Mucosa of descending colon (tissue), 3 donors: ENCODE results near the gene TRIM49D2. TPM values are rescaled to one million over a fixed set of nuclear protein-coding genes. Genes with fewer than 3 reads are reported as not detected.
A peak's percentile ranks its signal among the peaks of the same experiment; 100 is the strongest.
"Not testable (repeated sequence)": the region's sequence is repeated elsewhere in the genome, so short reads cannot be mapped to it uniquely, and the experiment has no call there.

ENCODE experiments used
- ATAC-seq: fragments of 200-7000 bp; cut with Tn5 transposase; one replicate; pipeline ENCODE4 v1.9.1; 2020; ENCODE audit warnings: mild to moderate bottlenecking, moderate library complexity
- DNase-seq, 3 donors: peaks; one replicate each; pipeline ENCODE4 v3.0.0-alpha.2; 2020
- H3K36me3 ChIP-seq: fragments of 200-600 bp; one replicate; pipeline ENCODE4 v1.8.0; 2021; ENCODE audit warnings: low read depth, mild to moderate bottlenecking
- H3K4me1 ChIP-seq: fragments of 200-600 bp; one replicate; pipeline ENCODE4 v1.8.0; 2021; ENCODE audit warnings: low read depth, mild to moderate bottlenecking
- H3K4me3 ChIP-seq: fragments of 200-600 bp; one replicate; pipeline ENCODE4 v1.8.0; 2021; ENCODE audit warnings: mild to moderate bottlenecking
- H3K9me3 ChIP-seq: fragments of 200-600 bp; one replicate; pipeline ENCODE4 v1.8.0; 2021; ENCODE audit warnings: mild to moderate bottlenecking
- CTCF ChIP-seq: fragments of 200-600 bp; IDR thresholded peaks from one replicate; pipeline ENCODE4 v1.8.0; 2022; ENCODE audit warnings: antibody characterized with exemption, mild to moderate bottlenecking
- intact Hi-C, 2 donors: fragments of 100-400 bp; cut with DNase I in 1 of 2; cut with micrococcal nuclease in 1 of 2; formaldehyde crosslinking; loops; one replicate each; pipeline versions ENCODE4 v1.11.0 to v1.11.1; 2022; cut with DNase I, micrococcal nuclease
- long read RNA-seq, 2 donors: library from polyadenylated mRNA; unstranded; transcript quantifications; one replicate each; pipeline ENCODE4 v2.0.0, GENCODE V29; 2019 to 2021
- total RNA-seq, 3 donors: library from RNA; stranded (reverse); fragmentation: NEBNext Ultra II Directional in 2 of 3; extraction: Animal tissue kit (Norgen Biotek cat#: 25700) in 2 of 3; gene quantifications; one replicate each; pipeline versions ENCODE4 v1.2.1 to v1.2.4, GENCODE V29; 2021 to 2023
- donor health status: DM: no; HTN: no; CAD: no; lungs with moderate emphysema.
- donor health status: DM: no; HTN: no; CAD: no.
- donor health status: DM: no; HTN: yes; CAD: no.

Gene TRIM49D2
- not detected for total RNA-seq
- long read RNA-seq, donor 1, result 0 reads
- long read RNA-seq, donor 2, result 0 reads

- ATAC-seq, DNase-seq, H3K36me3 ChIP-seq, intact Hi-C loops, H3K4me1 ChIP-seq, H3K9me3 ChIP-seq, H3K4me3 ChIP-seq: not testable (repeated sequence)
Measured at GRCh38 chr11:89923764-89924163, at the start of gene TRIM49D2. TRIM49D2 (plus strand) TSS chr11:89924064; CDS start chr11:89926762, 2,698 bp downstream.

GRCh38 chr11:89877511-89877910, 46.4 kb upstream of the TRIM49D2 start:
- H3K4me3 ChIP-seq, intact Hi-C loops, H3K36me3 ChIP-seq, ATAC-seq, H3K4me1 ChIP-seq, H3K9me3 ChIP-seq: not testable (repeated sequence)
- peak in 1 of 3 donors; percentile 3 for DNase-seq

- H3K4me1 ChIP-seq, H3K36me3 ChIP-seq, H3K4me3 ChIP-seq, intact Hi-C loops, DNase-seq, ATAC-seq, H3K9me3 ChIP-seq: not testable (repeated sequence)
Measured at GRCh38 chr11:89893245-89893644, 30.6 kb upstream of the TRIM49D2 start.

- intact Hi-C loops, H3K4me1 ChIP-seq, H3K4me3 ChIP-seq, H3K9me3 ChIP-seq, H3K36me3 ChIP-seq, DNase-seq: not testable (repeated sequence)
- ATAC-seq, result peak; percentile 25
Measured at GRCh38 chr11:89900809-89901208, 23.1 kb upstream of the TRIM49D2 start.

GRCh38 chr11:89922195-89922660, 1.6 kb upstream of the TRIM49D2 start, which contains the start of gene TRIM49D1:
TRIM49D1 (minus strand) TSS chr11:89922245; CDS start chr11:89917710, 4,535 bp downstream.
- H3K4me3 ChIP-seq, result no peak within 1 kb of the TSS
- no peaks in the 10 kb centered on the region for H3K36me3 ChIP-seq
- ATAC-seq (no peak), DNase-seq (no peak)
- intact Hi-C loops, result no loop called here
- H3K9me3 ChIP-seq, result no peaks in the 10 kb centered on the region
- H3K4me1 ChIP-seq, result no peaks in the 10 kb centered on the region
- no peak for TF ChIP-seq CTCF

GRCh38 chr11:89960833-89961232, 37.0 kb downstream of the TRIM49D2 start:
- intact Hi-C loops, H3K9me3 ChIP-seq, H3K4me1 ChIP-seq, H3K36me3 ChIP-seq, H3K4me3 ChIP-seq, ATAC-seq: not testable (repeated sequence)
- DNase-seq, result peak in 1 of 3 donors; percentile 1

GRCh38 chr11:89965737-89966136, 41.9 kb downstream of the TRIM49D2 start, which contains the start of gene TRIM64:
TRIM64 (plus strand) TSS chr11:89966037; CDS start chr11:89968504, 2,467 bp downstream.
- intact Hi-C loops, H3K4me1 ChIP-seq, DNase-seq, H3K36me3 ChIP-seq, H3K9me3 ChIP-seq, ATAC-seq, H3K4me3 ChIP-seq: not testable (repeated sequence)

Other genes with a start within 250 kb of the TRIM49D2 start
- not detected for gene TRIM77, start 213.8 kb upstream of the TRIM49D2 start, total RNA-seq
- gene TRIM49, start 115.5 kb upstream of the TRIM49D2 start, total RNA-seq, result not detected
- gene TRIM64B, start 45.6 kb upstream of the TRIM49D2 start, total RNA-seq, result not detected
- gene TRIM49D1, start 1.8 kb upstream of the TRIM49D2 start, total RNA-seq, result not detected
- gene TRIM64, start 42.0 kb downstream of the TRIM49D2 start, total RNA-seq, result not detected
- not detected for gene TRIM49C, start 107.0 kb downstream of the TRIM49D2 start, total RNA-seq
- not detected for gene UBTFL1, start 161.9 kb downstream of the TRIM49D2 start, total RNA-seq
- gene NAALAD2, start 210.6 kb downstream of the TRIM49D2 start, total RNA-seq, result 1 to 10 TPM in 1 of 3 donors, under 1 TPM in 2; 0.73 to 1.2 (median 0.92) TPM